ENCODE measurements around the gene ALPG. TPM values are rescaled to one million over a fixed set of nuclear protein-coding genes. Genes with fewer than 3 reads are reported as not detected.
A peak's percentile ranks its signal among the peaks of the same experiment; 100 is the strongest.

Gene ALPG
- total and polyA plus RNA-seq, 2 donors (not counting 3 experiments of a cell fraction or from before 2014, with no cell fraction given) = not detected

DNA sequence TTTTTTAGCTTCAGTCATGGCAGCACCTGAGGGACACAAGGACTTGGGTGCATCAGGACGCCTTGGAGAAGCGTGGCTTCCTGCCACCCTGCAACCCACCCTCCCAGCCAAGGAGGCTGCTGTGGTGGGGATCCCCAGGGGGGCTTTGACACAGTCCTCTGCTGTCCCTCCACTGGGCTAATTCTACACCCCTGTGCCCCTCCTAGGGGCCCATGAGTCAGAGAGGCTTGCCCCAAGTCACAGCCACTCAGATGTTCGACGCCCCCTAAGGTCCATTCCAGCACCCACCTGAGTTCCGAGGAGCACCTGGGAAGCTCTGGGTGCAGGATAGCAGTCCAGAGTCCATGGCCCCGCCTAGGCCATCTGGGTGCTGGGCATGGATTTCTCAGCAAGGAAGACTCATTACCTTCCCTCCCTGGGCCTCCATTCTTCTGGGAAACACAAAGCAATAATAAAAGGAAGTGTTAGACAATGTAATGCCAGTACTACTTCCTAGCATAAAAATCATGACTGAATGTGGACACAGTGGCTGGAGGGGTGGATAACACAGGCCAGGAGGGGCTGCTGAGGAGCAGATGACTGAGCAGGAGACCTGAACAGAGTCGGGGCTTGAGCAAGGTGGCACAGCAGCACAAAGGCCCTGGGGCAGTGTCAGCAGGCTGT, 3.7 kb downstream of the ALPG start:
- no TSS peak for BruUV-seq (replicated peaks)
- no peaks in the 10 kb centered on the region for H3K36me3 ChIP-seq (ENCODE audit: control insufficient read depth in 2 of 2, extremely low read depth in 1 of 2, insufficient read depth in 2 of 2, low read length in 2 of 2)
- CTCF ChIA-PET = no interaction called here
- H3K27ac ChIP-seq (ENCODE audit: insufficient read depth, low read depth, low read length) = no peak overlapping the region
- intact Hi-C loops (cut with micrococcal nuclease) (no loop called here), dilution Hi-C loops (cut with MboI; ENCODE audit: extremely low pct_ligation_motif_present, low sequenced_read_pairs) (no loop called here)
- POLR2A ChIA-PET = no interaction called here
- no peaks in the 10 kb centered on the region for H4K20me1 ChIP-seq (replicated peaks; ENCODE audit: control insufficient read depth, extremely low read depth, insufficient read depth, low read length)
- H3K4me1 ChIP-seq (ENCODE audit: control insufficient read depth, extremely low read depth, insufficient read depth, low read length) = no peaks in the 10 kb centered on the region
- FAIRE-seq (no peak), DNase-seq (ENCODE audit: low read depth, low spot score) (peak; percentile 17)
- no peak overlapping the region for H3K4me2 ChIP-seq (ENCODE audit: insufficient read depth, low read length)
- H3K27me3 ChIP-seq (ENCODE audit: control insufficient read depth in 2 of 2, insufficient read depth in 2 of 2, low read length in 2 of 2) = peaks cover 10 to 22% of the 10 kb centered on the region in 2 experiments
- no peaks in the 10 kb centered on the region for H3K79me2 ChIP-seq (ENCODE audit: control insufficient read depth, insufficient read depth, low read length)
- H2AFZ ChIP-seq (ENCODE audit: low read depth, low read length) = no peak overlapping the region
- no peaks in the 10 kb centered on the region for H3K9me1 ChIP-seq (replicated peaks; ENCODE audit: control insufficient read depth, extremely low read depth, insufficient read depth, low read length)
- TF ChIP-seq MYC (IDR thresholded peaks at IDR 0.05; ENCODE audit: low read depth, low read length) = no peak
- TF ChIP-seq EZH2 (IDR thresholded peaks at IDR 0.05; ENCODE audit: borderline replicate concordance, low read depth, low read length, severe bottlenecking) = no peak
- no peak for TF ChIP-seq FOS (IDR thresholded peaks at IDR 0.05; ENCODE audit: borderline replicate concordance, insufficient read depth, low read length)
- TF ChIP-seq, protein P1, sequence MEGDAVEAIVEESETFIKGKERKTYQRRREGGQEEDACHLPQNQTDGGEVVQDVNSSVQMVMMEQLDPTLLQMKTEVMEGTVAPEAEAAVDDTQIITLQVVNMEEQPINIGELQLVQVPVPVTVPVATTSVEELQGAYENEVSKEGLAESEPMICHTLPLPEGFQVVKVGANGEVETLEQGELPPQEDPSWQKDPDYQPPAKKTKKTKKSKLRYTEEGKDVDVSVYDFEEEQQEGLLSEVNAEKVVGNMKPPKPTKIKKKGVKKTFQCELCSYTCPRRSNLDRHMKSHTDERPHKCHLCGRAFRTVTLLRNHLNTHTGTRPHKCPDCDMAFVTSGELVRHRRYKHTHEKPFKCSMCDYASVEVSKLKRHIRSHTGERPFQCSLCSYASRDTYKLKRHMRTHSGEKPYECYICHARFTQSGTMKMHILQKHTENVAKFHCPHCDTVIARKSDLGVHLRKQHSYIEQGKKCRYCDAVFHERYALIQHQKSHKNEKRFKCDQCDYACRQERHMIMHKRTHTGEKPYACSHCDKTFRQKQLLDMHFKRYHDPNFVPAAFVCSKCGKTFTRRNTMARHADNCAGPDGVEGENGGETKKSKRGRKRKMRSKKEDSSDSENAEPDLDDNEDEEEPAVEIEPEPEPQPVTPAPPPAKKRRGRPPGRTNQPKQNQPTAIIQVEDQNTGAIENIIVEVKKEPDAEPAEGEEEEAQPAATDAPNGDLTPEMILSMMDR (IDR thresholded peaks at IDR 0.05; ENCODE audit: extremely low read depth in 1 of 2, insufficient read depth in 1 of 2, low read depth in 1 of 2, low read length in 2 of 2) = no peak
- TF ChIP-seq POLR2AphosphoS5 (IDR thresholded peaks at IDR 0.05; ENCODE audit: insufficient read depth, low read depth, low read length) = no peak
- TF ChIP-seq MAX (IDR thresholded peaks at IDR 0.05; ENCODE audit: insufficient read depth, insufficient read length) = no peak
- no peak for TF ChIP-seq GATA2 (IDR thresholded peaks at IDR 0.05; ENCODE audit: insufficient read depth, insufficient read length, low read depth, low read length)
- no peak for TF ChIP-seq POLR2A (IDR thresholded peaks at IDR 0.05; ENCODE audit: low read depth, low read length)
- TF ChIP-seq JUN (IDR thresholded peaks at IDR 0.05; ENCODE audit: borderline replicate concordance, insufficient read depth, insufficient read length, low read depth) = no peak
- H3K9me3 ChIP-seq (replicated peaks; ENCODE audit: control insufficient read depth, insufficient read depth, low read length) = no peaks in the 10 kb centered on the region
- no peak overlapping the region for H3K4me3 ChIP-seq (replicated peaks in 1 of 3; ENCODE audit: insufficient read depth in 1 of 3, low read depth in 1 of 3, low read length in 3 of 3)
- H3K9ac ChIP-seq (replicated peaks; ENCODE audit: extremely low read depth, insufficient read depth, low read length) = no peak overlapping the region

Data from endothelial cell of umbilical vein (primary cell).